B cell (primary cell): ENCODE data around the gene TSC2.

ENCODE experiments used
- CTCF ChIP-seq: fragments of 200-600 bp; IDR thresholded peaks from one replicate; pipeline ENCODE4 v1.8.0; 2022; ENCODE audit warnings: antibody characterized with exemption, mild to moderate bottlenecking
- EZH2 ChIP-seq: IDR thresholded peaks from 2 replicates; pipeline ENCODE4 v1.6.1; 2012; ENCODE audit warnings: borderline replicate concordance, low read depth, mild to moderate bottlenecking, moderate library complexity, low read length; ENCODE audit not compliant: insufficient read depth, poor library complexity, severe bottlenecking

- TF ChIP-seq CTCF: no peak
- no peak for TF ChIP-seq EZH2
Observed at GRCh38 chr16:2081201-2082084, 33.7 kb downstream of the TSC2 start.
